Measurements from ENCODE around the gene IL1RAPL1. TPM values are rescaled to one million over a fixed set of nuclear protein-coding genes. Genes with fewer than 3 reads are reported as not detected.

The IL1RAPL1 gene
- total and polyA plus RNA-seq, 2 donors (not counting 3 experiments of a cell fraction or from before 2014, with no cell fraction given), result 0.79 to 1.3 TPM

DNA sequence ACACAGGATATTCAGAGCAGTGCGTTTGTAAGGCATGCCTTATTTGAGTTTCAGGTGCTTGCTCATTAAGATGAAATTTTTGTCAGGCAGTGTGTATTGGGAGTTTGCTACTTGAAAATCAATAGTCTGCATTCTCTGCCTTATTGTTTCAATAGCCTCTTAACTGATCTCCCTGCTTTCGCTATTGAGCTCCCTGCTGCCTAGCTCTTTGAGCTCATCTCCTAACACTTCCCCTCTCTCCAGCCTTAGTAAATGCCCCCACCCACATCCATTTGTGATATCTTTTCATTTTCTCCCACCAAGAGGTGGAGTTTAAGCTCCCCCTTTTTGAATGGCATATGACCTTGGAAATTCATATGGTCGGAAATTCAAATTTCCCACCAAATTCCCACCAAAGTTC, 256.6 kb downstream of the IL1RAPL1 start:
- no peaks in the 10 kb centered on the region for H4K20me1 ChIP-seq (replicated peaks; ENCODE audit: control insufficient read depth, extremely low read depth, insufficient read depth, low read length)
- H3K27me3 ChIP-seq (ENCODE audit: control insufficient read depth in 2 of 2, insufficient read depth in 2 of 2, low read length in 2 of 2), result no peaks in the 10 kb centered on the region
- ChIA-PET POLR2A (no interaction called here), CTCF (no interaction called here)
- H3K9me3 ChIP-seq (replicated peaks; ENCODE audit: control insufficient read depth, insufficient read depth, low read length), result no peaks in the 10 kb centered on the region
- H3K36me3 ChIP-seq (ENCODE audit: control insufficient read depth in 2 of 2, extremely low read depth in 1 of 2, insufficient read depth in 2 of 2, low read length in 2 of 2), result no peaks in the 10 kb centered on the region
- no peak overlapping the region for H2AFZ ChIP-seq (ENCODE audit: low read depth, low read length)
- DNase-seq (ENCODE audit: low read depth, low spot score), result no peak
- H3K4me3 ChIP-seq (replicated peaks in 1 of 3; ENCODE audit: insufficient read depth in 1 of 3, low read depth in 1 of 3, low read length in 3 of 3), result no peak overlapping the region
- H3K9ac ChIP-seq (replicated peaks; ENCODE audit: extremely low read depth, insufficient read depth, low read length), result no peak overlapping the region
- TF ChIP-seq POLR2AphosphoS5 (IDR thresholded peaks at IDR 0.05; ENCODE audit: insufficient read depth, low read depth, low read length) (no peak), GATA2 (IDR thresholded peaks at IDR 0.05; ENCODE audit: insufficient read depth, insufficient read length, low read depth, low read length) (no peak)
- no TSS peak for BruUV-seq (replicated peaks)
- no peaks in the 10 kb centered on the region for H3K4me1 ChIP-seq (ENCODE audit: control insufficient read depth, extremely low read depth, insufficient read depth, low read length)
- FAIRE-seq, result no peak
- no peak overlapping the region for H3K27ac ChIP-seq (ENCODE audit: insufficient read depth, low read depth, low read length)
- H3K4me2 ChIP-seq (ENCODE audit: insufficient read depth, low read length), result no peak overlapping the region
- intact Hi-C loops (cut with micrococcal nuclease) (no loop called here), dilution Hi-C loops (cut with MboI; ENCODE audit: extremely low pct_ligation_motif_present, low sequenced_read_pairs) (no loop called here)
- no peaks in the 10 kb centered on the region for H3K9me1 ChIP-seq (replicated peaks; ENCODE audit: control insufficient read depth, extremely low read depth, insufficient read depth, low read length)
- no peaks in the 10 kb centered on the region for H3K79me2 ChIP-seq (ENCODE audit: control insufficient read depth, insufficient read depth, low read length)

DNA sequence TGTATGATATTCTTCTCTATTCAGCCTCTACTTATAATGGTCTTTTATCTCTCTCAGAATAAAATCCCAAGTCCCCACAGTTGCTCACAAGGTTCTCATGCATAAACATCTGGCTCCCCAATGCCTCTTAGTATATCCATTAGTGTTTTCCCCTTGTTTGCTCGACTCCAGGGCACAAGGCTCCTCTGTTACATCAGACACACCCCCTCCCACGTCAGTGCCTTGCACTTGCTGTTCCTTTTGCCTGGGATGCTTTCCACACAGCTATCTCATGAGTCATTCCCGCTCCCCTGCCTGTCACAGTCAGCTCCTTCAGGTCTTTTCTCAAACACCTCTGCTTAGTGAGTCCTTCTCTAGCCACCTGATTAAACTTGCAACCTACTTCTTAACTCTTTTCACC, 260.2 kb downstream of the IL1RAPL1 start:
- no peak for TF ChIP-seq JUN (IDR thresholded peaks at IDR 0.05; ENCODE audit: borderline replicate concordance, insufficient read depth, insufficient read length, low read depth)
- no peak for TF ChIP-seq EZH2 (IDR thresholded peaks at IDR 0.05; ENCODE audit: borderline replicate concordance, low read depth, low read length, severe bottlenecking)
- TF ChIP-seq MYC (IDR thresholded peaks at IDR 0.05; ENCODE audit: low read depth, low read length), result no peak
- no peak for TF ChIP-seq POLR2AphosphoS5 (IDR thresholded peaks at IDR 0.05; ENCODE audit: insufficient read depth, low read depth, low read length)
- TF ChIP-seq GATA2 (IDR thresholded peaks at IDR 0.05; ENCODE audit: insufficient read depth, insufficient read length, low read depth, low read length), result no peak
- no peak for TF ChIP-seq POLR2A (IDR thresholded peaks at IDR 0.05; ENCODE audit: low read depth, low read length)
- TF ChIP-seq, protein P1, sequence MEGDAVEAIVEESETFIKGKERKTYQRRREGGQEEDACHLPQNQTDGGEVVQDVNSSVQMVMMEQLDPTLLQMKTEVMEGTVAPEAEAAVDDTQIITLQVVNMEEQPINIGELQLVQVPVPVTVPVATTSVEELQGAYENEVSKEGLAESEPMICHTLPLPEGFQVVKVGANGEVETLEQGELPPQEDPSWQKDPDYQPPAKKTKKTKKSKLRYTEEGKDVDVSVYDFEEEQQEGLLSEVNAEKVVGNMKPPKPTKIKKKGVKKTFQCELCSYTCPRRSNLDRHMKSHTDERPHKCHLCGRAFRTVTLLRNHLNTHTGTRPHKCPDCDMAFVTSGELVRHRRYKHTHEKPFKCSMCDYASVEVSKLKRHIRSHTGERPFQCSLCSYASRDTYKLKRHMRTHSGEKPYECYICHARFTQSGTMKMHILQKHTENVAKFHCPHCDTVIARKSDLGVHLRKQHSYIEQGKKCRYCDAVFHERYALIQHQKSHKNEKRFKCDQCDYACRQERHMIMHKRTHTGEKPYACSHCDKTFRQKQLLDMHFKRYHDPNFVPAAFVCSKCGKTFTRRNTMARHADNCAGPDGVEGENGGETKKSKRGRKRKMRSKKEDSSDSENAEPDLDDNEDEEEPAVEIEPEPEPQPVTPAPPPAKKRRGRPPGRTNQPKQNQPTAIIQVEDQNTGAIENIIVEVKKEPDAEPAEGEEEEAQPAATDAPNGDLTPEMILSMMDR (IDR thresholded peaks at IDR 0.05; ENCODE audit: extremely low read depth in 1 of 2, insufficient read depth in 1 of 2, low read depth in 1 of 2, low read length in 2 of 2), result no peak
- TF ChIP-seq, protein P2, sequence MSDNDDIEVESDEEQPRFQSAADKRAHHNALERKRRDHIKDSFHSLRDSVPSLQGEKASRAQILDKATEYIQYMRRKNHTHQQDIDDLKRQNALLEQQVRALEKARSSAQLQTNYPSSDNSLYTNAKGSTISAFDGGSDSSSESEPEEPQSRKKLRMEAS (IDR thresholded peaks at IDR 0.05; ENCODE audit: insufficient read depth, insufficient read length), result no peak
- no peak for TF ChIP-seq FOS (IDR thresholded peaks at IDR 0.05; ENCODE audit: borderline replicate concordance, insufficient read depth, low read length)
- H3K9me3 ChIP-seq (replicated peaks; ENCODE audit: control insufficient read depth, insufficient read depth, low read length), result no peaks in the 10 kb centered on the region
- H3K9ac ChIP-seq (replicated peaks; ENCODE audit: extremely low read depth, insufficient read depth, low read length), result no peak overlapping the region
- no peaks in the 10 kb centered on the region for H4K20me1 ChIP-seq (replicated peaks; ENCODE audit: control insufficient read depth, extremely low read depth, insufficient read depth, low read length)
- no TSS peak for BruUV-seq (replicated peaks)
- no peak overlapping the region for H2AFZ ChIP-seq (ENCODE audit: low read depth, low read length)
- CTCF ChIA-PET, result no interaction called here
- DNase-seq (ENCODE audit: low read depth, low spot score) (no peak), FAIRE-seq (no peak)
- intact Hi-C loops (cut with micrococcal nuclease) (no loop called here), dilution Hi-C loops (cut with MboI; ENCODE audit: extremely low pct_ligation_motif_present, low sequenced_read_pairs) (no loop called here)
- no peaks in the 10 kb centered on the region for H3K4me1 ChIP-seq (ENCODE audit: control insufficient read depth, extremely low read depth, insufficient read depth, low read length)
- H3K79me2 ChIP-seq (ENCODE audit: control insufficient read depth, insufficient read depth, low read length), result no peaks in the 10 kb centered on the region
- H3K9me1 ChIP-seq (replicated peaks; ENCODE audit: control insufficient read depth, extremely low read depth, insufficient read depth, low read length), result no peaks in the 10 kb centered on the region
- H3K36me3 ChIP-seq (ENCODE audit: control insufficient read depth in 2 of 2, extremely low read depth in 1 of 2, insufficient read depth in 2 of 2, low read length in 2 of 2), result no peaks in the 10 kb centered on the region
- POLR2A ChIA-PET, result no interaction called here
- no peak overlapping the region for H3K4me2 ChIP-seq (ENCODE audit: insufficient read depth, low read length)
- H3K27me3 ChIP-seq (ENCODE audit: control insufficient read depth in 2 of 2, insufficient read depth in 2 of 2, low read length in 2 of 2), result no peaks in the 10 kb centered on the region
- H3K27ac ChIP-seq (ENCODE audit: insufficient read depth, low read depth, low read length), result no peak overlapping the region
- no peak overlapping the region for H3K4me3 ChIP-seq (replicated peaks in 1 of 3; ENCODE audit: insufficient read depth in 1 of 3, low read depth in 1 of 3, low read length in 3 of 3)

Data from endothelial cell of umbilical vein (primary cell).